HEK293 (cell line): ENCODE measurements around the gene ALDH7A1.
A peak's percentile ranks its signal among the peaks of the same experiment; 100 is the strongest.

Experiments
- CTCF ChIA-PET: fragments of 350-600 bp; formaldehyde crosslinking; extraction: SDS; loops from one replicate; lab custom pipeline; 2021; ENCODE audit warnings: antibody characterized with exemption; lab: Yijun Ruan, JAX
- POLR2A ChIA-PET: fragments of 300-600 bp; formaldehyde crosslinking; extraction: SDS; loops from one replicate; lab custom pipeline; 2020; ENCODE audit warnings: antibody characterized with exemption, inconsistent platforms; lab: Yijun Ruan, JAX
- H3K27ac ChIP-seq: fragments of 200-500 bp; sonication (Bioruptor generic); 2 replicates; pipeline ENCODE4 v1.5.1; 2014; ENCODE audit warnings: low read depth, low read length, control low read depth, inconsistent platforms; ENCODE audit errors: extremely low read depth
- H3K36me3 ChIP-seq, 2 experiments: fragments of 200-500 bp in 1 of 2; sonication (Bioruptor generic) in 1 of 2; 1 replicate in 1 of 2; 2 replicates in 1 of 2; pipeline ENCODE4 v1.5.1; 2014 to 2017; ENCODE audit warnings: inconsistent platforms in 2 of 2, low read length in 2 of 2; ENCODE audit not compliant: control insufficient read depth in 2 of 2, insufficient read depth in 1 of 2
- H3K4me1 ChIP-seq: fragments of 200-500 bp; sonication (Bioruptor generic); 2 replicates; pipeline ENCODE4 v1.5.1; 2014; ENCODE audit warnings: mild to moderate bottlenecking, low read length, inconsistent platforms; ENCODE audit not compliant: control insufficient read depth, insufficient read depth
- H3K4me3 ChIP-seq: 2 replicates; pipeline ENCODE4 v1.5.1; 2011; ENCODE audit warnings: low read depth, mild to moderate bottlenecking, control low read depth, low read length, moderate library complexity
- H3K9me3 ChIP-seq: fragments of 200-500 bp; sonication (Bioruptor generic); 2 replicates; pipeline ENCODE4 v1.5.1; 2014; ENCODE audit warnings: low read depth, low read length, inconsistent platforms; ENCODE audit not compliant: control insufficient read depth, insufficient read depth
- REST ChIP-seq: fragments of 450-650 bp; formaldehyde crosslinking; IDR thresholded peaks from 2 replicates; pipeline ENCODE4 v1.5.1; 2016; ENCODE audit warnings: missing biosample characterization, missing genetic modification characterization
- SP7 ChIP-seq: fragments of 450-650 bp; formaldehyde crosslinking; IDR thresholded peaks from 2 replicates; pipeline ENCODE4 v1.5.1; 2016; ENCODE audit warnings: missing biosample characterization, missing genetic modification characterization
- TRIM28 ChIP-seq: IDR thresholded peaks from 2 replicates; pipeline ENCODE4 v1.6.1; 2011; ENCODE audit warnings: low read length, control low read depth, borderline replicate concordance
- ZBTB10 ChIP-seq: fragments of 450-650 bp; formaldehyde crosslinking; IDR thresholded peaks from 2 replicates; pipeline ENCODE4 v1.5.1; 2016; ENCODE audit warnings: missing biosample characterization, missing genetic modification characterization
- ZBTB26 ChIP-seq: fragments of 450-650 bp; formaldehyde crosslinking; optimal IDR thresholded peaks from 2 replicates; pipeline ENCODE3; 2016; ENCODE audit warnings: missing biosample characterization, mild to moderate bottlenecking, missing genetic modification characterization
- ZNF146 ChIP-seq: fragments of 450-650 bp; formaldehyde crosslinking; IDR thresholded peaks from 2 replicates; pipeline ENCODE4 v1.5.1; 2016; ENCODE audit warnings: missing biosample characterization, missing genetic modification characterization
- ZNF184 ChIP-seq: fragments of 450-650 bp; IDR thresholded peaks from 2 replicates; pipeline ENCODE4 v1.5.1; 2018; ENCODE audit warnings: missing biosample characterization, mild to moderate bottlenecking, missing genetic modification characterization
- ZNF280C ChIP-seq: fragments of 450-650 bp; formaldehyde crosslinking; IDR thresholded peaks from 2 replicates; pipeline ENCODE4 v1.5.1; 2016; ENCODE audit warnings: missing biosample characterization, missing genetic modification characterization
- ZNF391 ChIP-seq: fragments of 450-650 bp; formaldehyde crosslinking; IDR thresholded peaks from 2 replicates; pipeline ENCODE4 v1.5.1; 2016; ENCODE audit warnings: low read depth, missing biosample characterization, missing genetic modification characterization, borderline replicate concordance
- ZNF514 ChIP-seq: fragments of 450-650 bp; formaldehyde crosslinking; IDR thresholded peaks from 2 replicates; pipeline ENCODE4 v1.5.1; 2016; ENCODE audit warnings: missing biosample characterization, missing genetic modification characterization
- ZNF548 ChIP-seq: fragments of 450-650 bp; formaldehyde crosslinking; IDR thresholded peaks from 2 replicates; pipeline ENCODE4 v1.5.1; 2016; ENCODE audit warnings: missing biosample characterization, missing genetic modification characterization
- ZNF596 ChIP-seq: fragments of 450-650 bp; IDR thresholded peaks from 2 replicates; pipeline ENCODE4 v1.5.0; 2018; ENCODE audit warnings: missing biosample characterization, mild to moderate bottlenecking, missing genetic modification characterization, moderate library complexity
- ZNF623 ChIP-seq: fragments of 450-650 bp; formaldehyde crosslinking; IDR thresholded peaks from 2 replicates; pipeline ENCODE4 v1.5.1; 2016; ENCODE audit warnings: missing biosample characterization, missing genetic modification characterization
- ZNF654 ChIP-seq: fragments of 450-650 bp; formaldehyde crosslinking; IDR thresholded peaks from 2 replicates; pipeline ENCODE4 v1.5.1; 2016; ENCODE audit warnings: low read depth, missing biosample characterization, missing genetic modification characterization
- ZSCAN4 ChIP-seq: fragments of 450-650 bp; formaldehyde crosslinking; IDR thresholded peaks from 2 replicates; pipeline ENCODE4 v1.5.1; 2017; ENCODE audit warnings: missing biosample characterization, missing genetic modification characterization
- TF ChIP-seq, protein P1 (sequence below): fragments of 450-650 bp; formaldehyde crosslinking; IDR thresholded peaks from 2 replicates; pipeline ENCODE4 v1.5.1; 2017; ENCODE audit warnings: missing biosample characterization, missing genetic modification characterization

The ALDH7A1 gene

GRCh38 chr5:126499853-126500342 lies 95.1 kb downstream of the ALDH7A1 start (continued):
- TF ChIP-seq ZNF280C (tag by site-specific recombination) (no peak), ZSCAN4 (no peak), SP7 (peak; percentile 62; the same call in 1 of the 2 replicates), ZNF654 (peak; percentile 41), ZNF184 (tag by site-specific recombination) (no peak)
- TF ChIP-seq, protein P1, sequence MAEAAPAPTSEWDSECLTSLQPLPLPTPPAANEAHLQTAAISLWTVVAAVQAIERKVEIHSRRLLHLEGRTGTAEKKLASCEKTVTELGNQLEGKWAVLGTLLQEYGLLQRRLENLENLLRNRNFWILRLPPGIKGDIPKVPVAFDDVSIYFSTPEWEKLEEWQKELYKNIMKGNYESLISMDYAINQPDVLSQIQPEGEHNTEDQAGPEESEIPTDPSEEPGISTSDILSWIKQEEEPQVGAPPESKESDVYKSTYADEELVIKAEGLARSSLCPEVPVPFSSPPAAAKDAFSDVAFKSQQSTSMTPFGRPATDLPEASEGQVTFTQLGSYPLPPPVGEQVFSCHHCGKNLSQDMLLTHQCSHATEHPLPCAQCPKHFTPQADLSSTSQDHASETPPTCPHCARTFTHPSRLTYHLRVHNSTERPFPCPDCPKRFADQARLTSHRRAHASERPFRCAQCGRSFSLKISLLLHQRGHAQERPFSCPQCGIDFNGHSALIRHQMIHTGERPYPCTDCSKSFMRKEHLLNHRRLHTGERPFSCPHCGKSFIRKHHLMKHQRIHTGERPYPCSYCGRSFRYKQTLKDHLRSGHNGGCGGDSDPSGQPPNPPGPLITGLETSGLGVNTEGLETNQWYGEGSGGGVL (tag by site-specific recombination), result no peak

GRCh38 chr5:126499278-126499677 lies 95.7 kb downstream of the ALDH7A1 start:
- H3K4me3 ChIP-seq, result no peak overlapping the region
- H3K36me3 ChIP-seq, result no peaks in the 10 kb centered on the region
- no peaks in the 10 kb centered on the region; the same call in 1 of the 2 replicates for H3K4me1 ChIP-seq
- CTCF ChIA-PET, result interaction anchor here (0.6 to 5.9 kb wide), 39 partner anchors 10 to 674 kb away, joined by 3 to 55 read pairs (median 6); partner anchors contain the start of genes ALDH7A1 and GRAMD2B
- no peak overlapping the region for H3K27ac ChIP-seq
- POLR2A ChIA-PET, result no interaction called here
- TF ChIP-seq ZNF596 (tag by site-specific recombination), result no peak
- no peak for TF ChIP-seq TRIM28
- TF ChIP-seq ZNF184 (tag by site-specific recombination), result no peak
- TF ChIP-seq REST (tag by site-specific recombination), result no peak
- no peak for TF ChIP-seq ZNF391 (tag by site-specific recombination)
- TF ChIP-seq ZBTB26, result no peak
- TF ChIP-seq ZNF514 (tag by site-specific recombination), result no peak
- TF ChIP-seq ZNF146, result no peak
- TF ChIP-seq ZBTB10 (tag by site-specific recombination), result no peak
- no peak for TF ChIP-seq ZNF623 (tag by site-specific recombination)
- no peak for TF ChIP-seq ZNF548 (tag by site-specific recombination)
- no peaks in the 10 kb centered on the region for H3K9me3 ChIP-seq
